Kidney tubule cell (primary cell): ENCODE results near the gene DLX6.

Source experiments
- DNase-seq: peaks from one replicate; pipeline ENCODE4 v3.0.0-alpha.2; 2018; ENCODE audit warnings: low spot score

The DLX6 gene

DNA sequence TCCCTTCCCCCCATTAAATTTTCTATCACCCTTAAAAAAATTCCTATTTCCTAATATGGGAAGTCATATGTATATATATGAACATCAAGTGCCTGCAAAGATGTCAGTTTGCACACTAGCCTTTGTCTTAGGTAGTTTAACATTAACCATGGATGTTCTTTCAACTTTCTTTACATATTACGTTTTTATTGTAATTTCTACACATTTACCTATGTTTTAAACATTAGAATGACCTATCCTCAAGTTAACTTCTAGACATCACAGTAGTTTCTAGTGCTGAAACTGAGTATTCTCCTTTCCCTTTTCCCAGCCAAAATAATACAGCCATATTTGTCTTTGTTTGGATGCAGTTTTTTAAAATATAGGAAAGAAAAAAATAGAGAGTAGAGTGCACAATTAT lies 5.8 kb downstream of the DLX6 start:
- no peak for DNase-seq

DNA sequence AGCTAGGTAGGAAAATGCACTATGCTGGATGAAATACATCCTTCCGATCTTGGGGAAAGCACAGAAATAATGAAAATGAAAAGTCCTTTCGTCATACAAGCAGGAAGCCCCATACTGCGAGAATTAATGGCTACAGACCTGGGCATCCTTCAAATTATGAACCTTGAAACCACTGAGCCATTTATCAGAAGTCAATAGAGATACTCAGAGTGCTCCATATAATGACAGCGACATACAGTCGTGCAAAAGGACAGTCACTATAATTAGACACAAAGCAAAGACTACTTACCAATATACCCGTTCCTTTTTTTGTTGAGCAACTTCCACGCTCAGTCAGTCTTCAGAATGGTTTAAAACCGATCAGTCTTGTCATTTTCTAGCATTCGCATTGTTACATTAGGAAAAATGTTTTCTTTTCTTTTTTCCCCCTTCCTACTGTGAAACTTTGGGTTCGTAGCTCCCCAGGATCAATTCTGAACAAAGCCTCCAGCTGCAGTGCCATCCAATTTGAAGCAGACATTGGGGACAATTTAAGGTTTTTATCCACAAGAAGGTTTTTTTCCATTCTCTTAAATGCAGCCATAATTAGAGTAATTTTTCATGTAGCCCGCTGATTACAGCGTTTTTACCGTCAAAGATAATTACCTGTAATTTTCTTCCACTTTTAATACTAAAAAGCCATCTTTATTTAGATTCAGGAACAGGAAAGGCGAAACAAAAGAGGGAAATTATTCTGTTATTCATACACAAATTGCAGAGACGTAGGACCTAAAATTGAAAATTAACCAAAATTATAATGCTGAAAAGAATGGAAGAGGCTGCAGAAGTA lies 6.4 kb downstream of the DLX6 start:
- no peak for DNase-seq

- no peak for DNase-seq
Measured at GRCh38 chr7:97012365-97013133, 7.2 kb downstream of the DLX6 start.

DNA sequence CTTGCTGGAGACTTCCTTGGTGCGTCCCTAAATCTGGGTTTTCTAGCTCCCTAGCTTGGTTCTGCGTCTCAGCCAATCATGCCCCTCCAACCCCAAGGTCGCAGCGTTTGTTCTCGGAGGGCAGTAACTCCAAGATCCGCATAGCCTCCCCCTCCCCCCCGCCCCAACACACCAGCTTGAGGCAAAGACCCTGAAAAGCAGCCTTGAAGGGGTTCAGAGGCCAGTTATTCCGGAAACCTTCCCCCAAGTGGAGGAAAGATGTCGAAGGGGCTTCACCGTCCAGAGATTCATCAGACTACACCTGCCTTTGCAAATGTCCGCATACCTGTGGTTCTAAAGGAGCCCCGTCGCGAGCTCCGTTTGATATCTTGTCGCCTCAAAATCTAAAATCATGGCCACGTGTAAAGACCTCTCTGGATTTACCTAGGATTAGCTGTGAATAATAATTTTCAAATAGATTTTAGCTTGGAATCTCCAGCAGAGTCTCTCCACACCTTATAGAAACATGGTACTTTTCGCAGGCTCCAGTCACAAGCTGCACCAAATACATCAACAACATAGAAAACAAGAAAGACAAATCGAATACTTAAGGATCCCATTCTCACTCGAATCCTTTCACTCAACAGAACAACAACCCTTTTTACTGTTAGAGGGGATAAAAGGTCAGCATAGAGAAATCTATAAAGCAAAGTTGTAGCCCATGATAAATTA lies 7.9 kb downstream of the DLX6 start:
- DNase-seq: no peak

DNA sequence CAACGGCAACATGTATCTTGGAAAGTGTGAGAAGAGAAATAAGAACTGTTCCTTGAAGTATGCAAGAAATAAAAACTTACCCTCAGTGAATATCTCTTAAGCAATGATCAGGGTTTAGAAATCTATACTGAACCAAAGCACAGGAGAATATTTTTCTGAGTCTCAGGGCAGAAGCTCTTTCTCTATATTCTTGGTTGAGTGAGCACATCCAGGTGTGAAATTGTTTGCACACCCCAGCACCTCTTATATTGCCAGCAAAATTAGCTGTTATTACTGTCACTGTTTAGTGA lies 8.4 kb downstream of the DLX6 start:
- no peak for DNase-seq

DNA sequence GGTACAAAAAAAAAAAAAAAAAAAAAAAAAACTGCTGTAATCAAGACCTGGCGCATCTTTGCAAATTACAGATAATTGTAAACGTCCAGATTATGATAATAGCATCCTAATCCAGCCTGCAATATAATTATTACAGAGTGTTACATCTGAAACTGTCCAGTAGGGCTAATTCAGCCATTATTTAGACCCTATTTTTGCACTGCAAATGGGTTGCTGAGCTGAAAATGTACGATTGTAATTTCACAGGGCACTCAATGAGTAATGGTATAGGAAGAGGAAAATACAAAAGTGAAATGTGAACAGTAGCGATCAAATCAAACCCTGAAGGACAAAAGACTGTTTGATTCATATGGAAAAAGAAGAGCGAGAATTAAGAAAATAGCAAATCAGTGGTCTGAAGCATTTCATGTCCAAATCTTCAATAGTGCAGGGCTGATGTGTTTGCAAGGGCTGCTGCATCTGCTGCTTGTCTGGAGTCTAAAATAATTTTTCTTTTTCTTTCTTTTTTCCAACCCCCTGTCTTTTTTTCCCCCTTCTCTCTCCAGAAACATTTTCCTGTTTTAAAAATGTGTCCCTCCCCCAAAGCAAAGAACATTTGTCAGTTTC lies 8.9 kb downstream of the DLX6 start:
- DNase-seq: no peak

- DNase-seq: no peak
Measured at GRCh38 chr7:97015279-97015678, 9.9 kb downstream of the DLX6 start.

DNA sequence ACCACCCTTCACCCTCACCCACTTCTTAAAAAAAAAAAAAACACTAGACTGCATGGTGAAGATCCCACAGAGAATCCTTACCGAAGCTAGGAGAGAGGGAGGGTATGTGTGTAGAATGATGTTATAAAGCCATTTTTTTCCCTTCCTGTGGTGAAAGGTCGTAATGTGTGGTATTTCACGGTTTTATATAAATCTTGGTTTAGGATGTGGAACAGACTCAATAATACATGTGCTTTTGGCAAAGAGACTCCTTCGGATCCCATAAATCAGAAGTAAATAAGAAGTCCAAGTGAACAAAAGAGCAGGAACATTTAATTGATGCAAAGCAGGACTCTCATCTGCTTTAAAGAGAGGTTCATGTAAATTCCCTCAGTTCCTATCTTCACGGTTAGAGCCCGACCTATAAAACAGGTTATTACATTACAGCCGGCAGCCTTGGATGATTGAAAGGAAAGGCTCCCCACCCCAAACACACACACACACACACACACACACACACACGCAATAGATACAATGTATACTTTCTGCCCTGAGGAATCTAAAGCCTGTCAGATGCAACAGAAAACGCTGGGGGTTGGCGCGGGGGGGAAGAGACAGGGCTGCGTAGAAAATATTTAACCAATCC lies 10.5 kb downstream of the DLX6 start:
- no peak for DNase-seq

- DNase-seq: no peak
Measured at GRCh38 chr7:97016381-97017191, 11.2 kb downstream of the DLX6 start.

DNA sequence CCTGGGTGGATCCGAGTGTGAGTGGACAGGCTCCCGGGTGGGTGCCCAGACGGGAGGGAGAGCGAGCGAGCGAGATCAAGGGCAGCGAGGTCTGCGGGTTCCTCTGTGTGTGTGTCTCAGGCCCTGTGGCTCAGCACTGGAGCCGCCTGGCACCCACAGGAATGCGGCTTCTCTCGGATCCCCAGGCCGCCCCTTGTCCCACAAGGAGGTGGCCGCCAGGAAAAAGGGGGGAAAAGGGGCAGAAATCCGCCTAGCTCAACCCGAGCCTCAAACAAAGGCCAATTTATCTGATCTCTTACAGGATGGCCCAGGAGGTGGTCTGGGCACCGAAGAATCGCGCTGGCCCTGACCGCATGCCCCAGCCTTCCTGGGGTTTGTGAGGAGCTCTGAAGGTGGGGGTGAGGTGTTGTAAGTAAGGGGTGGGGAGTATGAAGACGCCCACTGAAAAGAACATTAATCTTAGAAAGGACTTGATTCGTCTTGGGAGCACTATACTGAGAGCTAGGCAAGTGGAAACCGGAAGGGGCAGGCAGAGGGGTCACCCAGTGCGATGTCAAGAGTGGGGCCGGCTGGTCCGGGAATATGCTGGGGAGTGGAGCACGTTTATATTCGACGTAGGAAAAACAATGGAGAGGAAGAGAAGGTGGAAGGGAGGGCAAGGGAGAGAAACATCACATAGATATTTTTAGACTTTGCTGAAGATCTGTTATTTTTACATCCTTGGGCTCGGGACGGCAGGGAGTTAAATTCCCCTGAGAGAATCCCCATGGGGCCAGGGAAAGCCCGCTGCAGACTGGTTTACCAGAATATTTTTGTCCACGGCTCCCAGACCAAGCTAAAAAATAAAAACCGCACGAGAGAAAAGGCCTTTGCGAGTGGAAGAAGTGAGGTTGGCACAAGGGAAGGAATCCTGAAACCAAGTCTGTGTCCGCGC lies 12.1 kb downstream of the DLX6 start:
- no peak for DNase-seq

- no peak for DNase-seq
Measured at GRCh38 chr7:97018126-97018601, 12.8 kb downstream of the DLX6 start.

DNA sequence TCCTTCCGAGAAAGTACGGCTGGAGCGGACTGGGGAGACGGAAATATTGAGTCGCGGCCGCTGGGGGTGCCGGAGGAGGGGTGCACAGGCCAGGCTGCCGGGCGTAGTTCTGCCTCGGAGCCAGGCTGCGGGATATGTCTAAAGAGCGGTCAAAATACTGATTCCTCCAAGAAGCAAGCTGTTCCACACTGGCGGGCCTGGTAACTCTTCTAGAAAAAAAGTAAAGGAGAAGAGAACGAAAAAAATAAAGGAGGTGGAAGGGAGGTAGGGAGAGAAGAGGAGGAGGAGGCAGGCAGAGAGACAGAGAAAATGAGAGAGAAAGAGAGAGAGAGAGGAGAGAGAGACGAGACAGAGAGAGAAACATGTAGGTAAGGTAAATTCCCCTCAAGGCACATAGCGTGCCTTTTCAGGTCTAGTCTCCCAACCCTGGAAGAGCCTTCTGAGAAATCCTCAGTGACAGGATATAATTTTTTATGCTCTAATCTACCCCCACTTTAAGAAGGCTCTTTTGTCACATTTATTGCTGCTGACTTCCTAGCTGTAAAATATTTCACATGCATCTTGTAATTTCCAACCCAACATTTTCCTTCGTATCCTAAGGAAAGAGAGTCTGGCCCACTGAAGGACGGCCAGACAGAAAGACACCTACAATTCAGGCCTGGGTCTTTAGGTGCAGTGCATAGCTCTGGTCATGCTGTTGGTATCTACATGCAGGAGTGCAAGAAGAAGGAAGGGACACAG lies 13.6 kb downstream of the DLX6 start:
- no peak for DNase-seq

GRCh38 chr7:97019710-97020225 lies 14.4 kb downstream of the DLX6 start:
- no peak for DNase-seq

GRCh38 chr7:97020601-97020995 lies 15.2 kb downstream of the DLX6 start:
- DNase-seq: no peak

GRCh38 chr7:97020996-97021746 lies 15.8 kb downstream of the DLX6 start:
- DNase-seq: no peak

DNA sequence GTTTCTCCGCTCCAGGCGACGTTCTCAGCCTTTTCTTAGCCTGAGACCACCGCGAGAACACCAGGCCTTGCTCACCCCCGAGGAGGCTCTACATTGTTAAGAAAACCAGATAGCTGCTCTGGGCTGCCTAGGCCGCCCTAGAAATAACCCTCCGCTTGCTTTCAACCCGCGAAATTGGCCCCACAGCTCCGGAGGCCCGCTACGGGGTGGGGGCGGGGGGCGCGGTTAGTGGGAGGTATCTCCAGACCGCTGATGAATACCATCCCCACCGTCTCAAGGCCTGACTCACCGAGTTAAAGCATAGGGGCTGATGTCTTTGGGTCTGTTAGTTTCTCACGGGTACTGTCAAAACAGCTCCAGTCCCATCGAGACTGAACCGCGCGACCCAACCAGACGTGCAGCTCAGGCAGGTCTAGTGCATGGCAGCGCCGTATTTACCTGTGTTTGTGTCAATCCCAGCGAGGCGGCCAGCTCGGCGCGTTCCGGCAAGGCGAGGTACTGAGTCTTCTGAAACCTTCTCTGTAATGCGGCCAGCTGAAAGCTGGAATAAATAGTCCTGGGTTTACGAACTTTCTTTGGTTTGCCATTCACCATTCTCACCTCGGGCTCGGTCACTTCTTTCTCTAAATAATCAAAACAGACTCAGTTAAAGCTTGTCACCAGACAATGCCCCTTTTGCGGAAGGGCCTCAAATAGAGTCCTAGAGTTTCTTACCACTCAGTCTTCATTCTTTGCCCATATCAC lies 16.6 kb downstream of the DLX6 start:
- no peak for DNase-seq

DNA sequence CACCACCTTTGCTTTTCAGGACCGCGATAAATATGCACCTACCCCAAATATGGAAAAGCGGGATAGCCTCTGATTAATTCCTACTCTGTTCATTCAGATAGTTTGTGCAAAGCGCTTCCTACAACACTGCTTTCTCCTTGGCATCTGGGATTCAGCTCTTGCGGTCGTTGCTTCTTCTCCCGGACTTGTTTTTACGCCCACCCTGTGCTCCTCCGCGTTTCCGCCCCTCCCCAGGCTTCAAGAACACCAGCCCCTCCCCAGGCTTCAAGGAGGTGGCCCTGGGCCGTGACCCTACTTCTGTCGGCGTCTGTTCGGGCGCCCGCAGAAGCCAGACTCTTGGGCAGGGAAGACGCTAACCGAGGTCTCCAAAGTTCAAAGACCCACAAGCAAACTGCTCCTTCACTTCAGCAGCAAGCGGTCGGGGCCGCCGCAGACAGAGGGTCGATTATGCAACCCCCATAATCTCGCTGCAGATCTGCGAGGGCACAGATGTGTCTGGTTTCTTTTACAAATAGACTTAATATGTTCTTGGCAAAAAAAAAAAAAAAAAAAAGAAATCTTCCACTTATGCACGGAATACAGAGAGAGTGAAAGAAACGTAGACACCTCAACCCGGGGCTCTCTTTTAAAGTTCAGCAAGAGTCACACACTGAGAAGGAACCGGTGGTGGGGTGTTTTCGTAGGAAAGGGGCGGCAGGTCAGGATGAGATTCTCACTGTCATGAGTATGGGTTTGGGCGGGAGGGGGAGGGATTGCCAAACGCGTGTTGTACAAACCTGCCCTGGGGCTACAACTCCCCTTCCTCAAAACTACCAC lies 17.3 kb downstream of the DLX6 start:
- no peak for DNase-seq
